GM19023 (cell line): Measurements from ENCODE around the gene NCOA3.

Source experiments
- ATAC-seq: cut with Tn5 transposase; IDR thresholded peaks from one replicate; pipeline ENCODE4 v1.9.1; 2021; ENCODE audit warnings: mild to moderate bottlenecking, moderate library complexity; ENCODE audit not compliant: unreplicated experiment

The NCOA3 gene

GRCh38 chr20:47676219-47676721 is 174.6 kb downstream of the NCOA3 start:
- no peak for ATAC-seq

GRCh38 chr20:47676912-47677634 is 175.4 kb downstream of the NCOA3 start:
- no peak for ATAC-seq

GRCh38 chr20:47677635-47678453 is 176.2 kb downstream of the NCOA3 start:
- no peak for ATAC-seq

- ATAC-seq, result no peak
Observed at GRCh38 chr20:47678536-47678935, 176.8 kb downstream of the NCOA3 start.

- no peak for ATAC-seq
Observed at GRCh38 chr20:47679462-47679861, 177.8 kb downstream of the NCOA3 start.

GRCh38 chr20:47680804-47681529 is 179.3 kb downstream of the NCOA3 start:
- no peak for ATAC-seq

- no peak for ATAC-seq
Observed at GRCh38 chr20:47682028-47682783, 180.5 kb downstream of the NCOA3 start.

- no peak for ATAC-seq
Observed at GRCh38 chr20:47682916-47683315, 181.2 kb downstream of the NCOA3 start.

GRCh38 chr20:47684306-47685080 is 182.8 kb downstream of the NCOA3 start:
- ATAC-seq, result no peak

- ATAC-seq, result no peak
Observed at GRCh38 chr20:47686545-47686944, 184.9 kb downstream of the NCOA3 start.

- no peak for ATAC-seq
Observed at GRCh38 chr20:47687095-47687987, 185.7 kb downstream of the NCOA3 start.

GRCh38 chr20:47688385-47689381 is 187.0 kb downstream of the NCOA3 start:
- no peak for ATAC-seq

GRCh38 chr20:47689731-47690130 is 188.0 kb downstream of the NCOA3 start:
- ATAC-seq, result no peak

GRCh38 chr20:47691625-47692024 is 189.9 kb downstream of the NCOA3 start:
- no peak for ATAC-seq

GRCh38 chr20:47694021-47694818 is 192.5 kb downstream of the NCOA3 start:
- no peak for ATAC-seq

GRCh38 chr20:47696856-47697255 is 195.2 kb downstream of the NCOA3 start:
- ATAC-seq, result no peak

- ATAC-seq, result no peak
Observed at GRCh38 chr20:47698142-47698541, 196.5 kb downstream of the NCOA3 start.
